Stimulated activated CD4-positive, alpha-beta T cell treated with anti-CD3 and anti-CD28 coated beads, TNF-alpha, amount 100 ng/mL, for 48 hours (primary cell): ENCODE data around the gene KCNJ8.

ENCODE experiments used
- DNase-seq, 3 donors: peaks; one replicate each; pipeline ENCODE4 v3.0.0-alpha.2; 2020; ENCODE audit warnings: low read depth in 3 of 3

KCNJ8 gene

GRCh38 chr12:21715386-21715785, 59.1 kb downstream of the KCNJ8 start:
- no peak for DNase-seq
